ENCODE data around the gene PFDN2. TPM values are rescaled to one million over a fixed set of nuclear protein-coding genes. Genes with fewer than 3 reads are reported as not detected.
"Not testable (repeated sequence)": the region's sequence is repeated elsewhere in the genome, so short reads cannot be mapped to it uniquely, and the experiment has no call there.

The PFDN2 gene
- total RNA-seq, 1 donor from 2014 or later: 62.8 TPM

GRCh38 chr1:161145832-161146231, 28.0 kb upstream of the PFDN2 start:
- ATAC-seq: no peak

GRCh38 chr1:161140755-161141400, 23.0 kb upstream of the PFDN2 start:
- no peak for ATAC-seq
- intact Hi-C loops (cut with DNase I): no loop called here
- no peak for DNase-seq (ENCODE audit: missing footprints)

More at GRCh38 chr1:161145832-161146231, 28.0 kb upstream of the PFDN2 start:
- no peak for DNase-seq (ENCODE audit: missing footprints)
- intact Hi-C loops (cut with DNase I): no loop called here

- intact Hi-C loops (cut with DNase I): no loop called here
- ATAC-seq (no peak), DNase-seq (ENCODE audit: missing footprints) (no peak)
Measured at GRCh38 chr1:161139766-161140165, 21.9 kb upstream of the PFDN2 start.

- ATAC-seq (no peak), DNase-seq (ENCODE audit: missing footprints) (no peak)
- intact Hi-C loops (cut with DNase I): no loop called here
Measured at GRCh38 chr1:161138431-161138830, 20.6 kb upstream of the PFDN2 start.

- intact Hi-C loops (cut with DNase I): no loop called here
- ATAC-seq: no peak
- no peak for DNase-seq (ENCODE audit: missing footprints)
Measured at GRCh38 chr1:161137881-161138280, 20.0 kb upstream of the PFDN2 start.

- no peak for DNase-seq (ENCODE audit: missing footprints)
- no peak for ATAC-seq
- intact Hi-C loops (cut with DNase I): loop anchor here (2.0 to 5.0 kb wide), 3 partner anchors 20 to 136 kb away; partner anchors contain the start of genes UFC1 and USF1
Measured at GRCh38 chr1:161133220-161133740, 15.4 kb upstream of the PFDN2 start.

GRCh38 chr1:161132410-161133219, 14.8 kb upstream of the PFDN2 start, which contains the start of gene DEDD:
Gene DEDD, minus strand, starts transcription at chr1:161132667. Its CDS starts 8,205 bp downstream, at chr1:161124462.
- peak; percentile 94 for ATAC-seq
- DNase-seq (ENCODE audit: missing footprints): peak; percentile 97
- intact Hi-C loops (cut with DNase I): loop anchor here (1.0 to 5.0 kb wide), 5 partner anchors 14 to 135 kb away; partner anchors contain the start of genes NIT1, PFDN2, UFC1 and USF1

- intact Hi-C loops (cut with DNase I): loop anchor here (1.0 to 5.0 kb wide), 5 partner anchors 13 to 134 kb away; partner anchors contain the start of genes NIT1, PFDN2, UFC1 and USF1
- ATAC-seq: peak; percentile 26
- no peak for DNase-seq (ENCODE audit: missing footprints)
Measured at GRCh38 chr1:161131523-161132409, 13.9 kb upstream of the PFDN2 start.

- DNase-seq (ENCODE audit: missing footprints): no peak
- intact Hi-C loops (cut with DNase I): loop anchor here (5.0 kb wide), 2 partner anchors 83 to 133 kb away; partner anchors contain the start of gene USF1
Measured at GRCh38 chr1:161130266-161130665, 12.4 kb upstream of the PFDN2 start.

GRCh38 chr1:161128591-161129420, 11.0 kb upstream of the PFDN2 start:
- no peak for DNase-seq (ENCODE audit: missing footprints)
- no peak for ATAC-seq
- intact Hi-C loops (cut with DNase I): no loop called here

More at GRCh38 chr1:161130266-161130665, 12.4 kb upstream of the PFDN2 start:
- no peak for ATAC-seq

- ATAC-seq (no peak), DNase-seq (ENCODE audit: missing footprints) (no peak)
- intact Hi-C loops (cut with DNase I): no loop called here
Measured at GRCh38 chr1:161127649-161128048, 9.8 kb upstream of the PFDN2 start.

GRCh38 chr1:161122967-161123366, 5.1 kb upstream of the PFDN2 start:
- DNase-seq (ENCODE audit: missing footprints) (no peak), ATAC-seq (no peak)
- intact Hi-C loops (cut with DNase I): no loop called here

GRCh38 chr1:161121834-161122233, 4.0 kb upstream of the PFDN2 start:
- no peak for ATAC-seq
- intact Hi-C loops (cut with DNase I): no loop called here

GRCh38 chr1:161121042-161121650, 3.3 kb upstream of the PFDN2 start:
- DNase-seq (ENCODE audit: missing footprints) (no peak), ATAC-seq (no peak)
- intact Hi-C loops (cut with DNase I): no loop called here

More at GRCh38 chr1:161121834-161122233, 4.0 kb upstream of the PFDN2 start:
- no peak for DNase-seq (ENCODE audit: missing footprints)

GRCh38 chr1:161119092-161119903, 1.5 kb upstream of the PFDN2 start:
- ATAC-seq (peak; percentile 32), DNase-seq (ENCODE audit: missing footprints) (peak; percentile 72)
- intact Hi-C loops (cut with DNase I): loop anchor here (5.0 kb wide), 1 partner anchor 77 kb away; no protein-coding TSS in a partner anchor

- intact Hi-C loops (cut with DNase I): loop anchor here (5.0 kb wide), 1 partner anchor 74 kb away; no protein-coding TSS in a partner anchor
- not testable (repeated sequence) for DNase-seq (ENCODE audit: missing footprints); ATAC-seq
Measured at GRCh38 chr1:161115961-161116360, 1.9 kb downstream of the PFDN2 start.

All from Right ventricle myocardium inferior (tissue), 1 donor.